Measurements from ENCODE around the gene RAB3C. TPM values are rescaled to one million over a fixed set of nuclear protein-coding genes. Genes with fewer than 3 reads are reported as not detected.

Gene RAB3C
- total RNA-seq, 1 donor: under 0.01 TPM

- H3K4me3 ChIP-seq (ENCODE audit: low read length): no peak overlapping the region
- H3K4me1 ChIP-seq (ENCODE audit: insufficient read depth, low read length): no peaks in the 10 kb centered on the region
- H3K27me3 ChIP-seq (ENCODE audit: insufficient read depth, low read length): no peaks in the 10 kb centered on the region
- H3K9me3 ChIP-seq (ENCODE audit: low read depth, low read length): no peaks in the 10 kb centered on the region
Observed at GRCh38 chr5:58635416-58635815, 52.5 kb downstream of the RAB3C start.

GRCh38 chr5:58640011-58640410 lies 57.1 kb downstream of the RAB3C start:
- Histone ChIP-seq H3K4me3 (ENCODE audit: low read length) (no peak overlapping the region), H3K4me1 (ENCODE audit: insufficient read depth, low read length) (no peaks in the 10 kb centered on the region), H3K9me3 (ENCODE audit: low read depth, low read length) (no peaks in the 10 kb centered on the region)

GRCh38 chr5:58641533-58641932 lies 58.7 kb downstream of the RAB3C start:
- Histone ChIP-seq H3K27me3 (ENCODE audit: insufficient read depth, low read length) (no peaks in the 10 kb centered on the region), H3K4me3 (ENCODE audit: low read length) (no peak overlapping the region), H3K9me3 (ENCODE audit: low read depth, low read length) (no peaks in the 10 kb centered on the region), H3K4me1 (ENCODE audit: insufficient read depth, low read length) (no peaks in the 10 kb centered on the region)

More at GRCh38 chr5:58640011-58640410, 57.1 kb downstream of the RAB3C start:
- no peaks in the 10 kb centered on the region for H3K27me3 ChIP-seq (ENCODE audit: insufficient read depth, low read length)

GRCh38 chr5:58648846-58649245 lies 66.0 kb downstream of the RAB3C start:
- H3K4me3 ChIP-seq (ENCODE audit: low read length): no peak overlapping the region
- no peaks in the 10 kb centered on the region for H3K27me3 ChIP-seq (ENCODE audit: insufficient read depth, low read length)
- no peaks in the 10 kb centered on the region for H3K4me1 ChIP-seq (ENCODE audit: insufficient read depth, low read length)
- no peaks in the 10 kb centered on the region for H3K9me3 ChIP-seq (ENCODE audit: low read depth, low read length)

GRCh38 chr5:58649716-58650115 lies 66.8 kb downstream of the RAB3C start:
- Histone ChIP-seq H3K9me3 (ENCODE audit: low read depth, low read length) (no peaks in the 10 kb centered on the region), H3K27me3 (ENCODE audit: insufficient read depth, low read length) (no peaks in the 10 kb centered on the region), H3K4me1 (ENCODE audit: insufficient read depth, low read length) (no peaks in the 10 kb centered on the region), H3K4me3 (ENCODE audit: low read length) (no peak overlapping the region)

GRCh38 chr5:58653521-58653920 lies 70.6 kb downstream of the RAB3C start:
- Histone ChIP-seq H3K4me3 (ENCODE audit: low read length) (no peak overlapping the region), H3K4me1 (ENCODE audit: insufficient read depth, low read length) (no peaks in the 10 kb centered on the region), H3K9me3 (ENCODE audit: low read depth, low read length) (no peaks in the 10 kb centered on the region)

GRCh38 chr5:58666141-58666540 lies 83.3 kb downstream of the RAB3C start:
- H3K4me3 ChIP-seq (ENCODE audit: low read length): no peak overlapping the region
- H3K27me3 ChIP-seq (ENCODE audit: insufficient read depth, low read length): no peaks in the 10 kb centered on the region
- no peaks in the 10 kb centered on the region for H3K4me1 ChIP-seq (ENCODE audit: insufficient read depth, low read length)
- H3K9me3 ChIP-seq (ENCODE audit: low read depth, low read length): no peaks in the 10 kb centered on the region

More at GRCh38 chr5:58653521-58653920, 70.6 kb downstream of the RAB3C start:
- no peaks in the 10 kb centered on the region for H3K27me3 ChIP-seq (ENCODE audit: insufficient read depth, low read length)

- H3K27me3 ChIP-seq (ENCODE audit: insufficient read depth, low read length): no peaks in the 10 kb centered on the region
- no peak overlapping the region for H3K4me3 ChIP-seq (ENCODE audit: low read length)
- no peaks in the 10 kb centered on the region for H3K9me3 ChIP-seq (ENCODE audit: low read depth, low read length)
- H3K4me1 ChIP-seq (ENCODE audit: insufficient read depth, low read length): no peaks in the 10 kb centered on the region
Observed at GRCh38 chr5:58666598-58667581, 84.0 kb downstream of the RAB3C start.

- Histone ChIP-seq H3K4me1 (ENCODE audit: insufficient read depth, low read length) (no peaks in the 10 kb centered on the region), H3K27me3 (ENCODE audit: insufficient read depth, low read length) (no peaks in the 10 kb centered on the region), H3K9me3 (ENCODE audit: low read depth, low read length) (no peaks in the 10 kb centered on the region), H3K4me3 (ENCODE audit: low read length) (no peak overlapping the region)
Observed at GRCh38 chr5:58670582-58670981, 87.7 kb downstream of the RAB3C start.

GRCh38 chr5:58671155-58671554 lies 88.3 kb downstream of the RAB3C start:
- H3K4me1 ChIP-seq (ENCODE audit: insufficient read depth, low read length): no peaks in the 10 kb centered on the region
- no peaks in the 10 kb centered on the region for H3K27me3 ChIP-seq (ENCODE audit: insufficient read depth, low read length)
- no peaks in the 10 kb centered on the region for H3K9me3 ChIP-seq (ENCODE audit: low read depth, low read length)
- H3K4me3 ChIP-seq (ENCODE audit: low read length): no peak overlapping the region

- Histone ChIP-seq H3K4me1 (ENCODE audit: insufficient read depth, low read length) (no peaks in the 10 kb centered on the region), H3K9me3 (ENCODE audit: low read depth, low read length) (no peaks in the 10 kb centered on the region), H3K27me3 (ENCODE audit: insufficient read depth, low read length) (no peaks in the 10 kb centered on the region), H3K4me3 (ENCODE audit: low read length) (no peak overlapping the region)
Observed at GRCh38 chr5:58672521-58672920, 89.6 kb downstream of the RAB3C start.

GRCh38 chr5:58674070-58674469 lies 91.2 kb downstream of the RAB3C start:
- Histone ChIP-seq H3K4me3 (ENCODE audit: low read length) (no peak overlapping the region), H3K27me3 (ENCODE audit: insufficient read depth, low read length) (no peaks in the 10 kb centered on the region), H3K4me1 (ENCODE audit: insufficient read depth, low read length) (no peaks in the 10 kb centered on the region), H3K9me3 (ENCODE audit: low read depth, low read length) (no peaks in the 10 kb centered on the region)

GRCh38 chr5:58674711-58675110 lies 91.8 kb downstream of the RAB3C start:
- Histone ChIP-seq H3K27me3 (ENCODE audit: insufficient read depth, low read length) (no peaks in the 10 kb centered on the region), H3K9me3 (ENCODE audit: low read depth, low read length) (no peaks in the 10 kb centered on the region)

GRCh38 chr5:58675341-58675740 lies 92.5 kb downstream of the RAB3C start:
- Histone ChIP-seq H3K9me3 (ENCODE audit: low read depth, low read length) (no peaks in the 10 kb centered on the region), H3K4me3 (ENCODE audit: low read length) (no peak overlapping the region), H3K4me1 (ENCODE audit: insufficient read depth, low read length) (no peaks in the 10 kb centered on the region), H3K27me3 (ENCODE audit: insufficient read depth, low read length) (no peaks in the 10 kb centered on the region)

More at GRCh38 chr5:58674711-58675110, 91.8 kb downstream of the RAB3C start:
- H3K4me3 ChIP-seq (ENCODE audit: low read length): no peak overlapping the region
- H3K4me1 ChIP-seq (ENCODE audit: insufficient read depth, low read length): no peaks in the 10 kb centered on the region

GRCh38 chr5:58677650-58678049 lies 94.8 kb downstream of the RAB3C start:
- Histone ChIP-seq H3K4me1 (ENCODE audit: insufficient read depth, low read length) (no peaks in the 10 kb centered on the region), H3K27me3 (ENCODE audit: insufficient read depth, low read length) (no peaks in the 10 kb centered on the region), H3K9me3 (ENCODE audit: low read depth, low read length) (no peaks in the 10 kb centered on the region), H3K4me3 (ENCODE audit: low read length) (no peak overlapping the region)

- Histone ChIP-seq H3K9me3 (ENCODE audit: low read depth, low read length) (no peaks in the 10 kb centered on the region), H3K4me3 (ENCODE audit: low read length) (no peak overlapping the region), H3K4me1 (ENCODE audit: insufficient read depth, low read length) (no peaks in the 10 kb centered on the region), H3K27me3 (ENCODE audit: insufficient read depth, low read length) (no peaks in the 10 kb centered on the region)
Observed at GRCh38 chr5:58680503-58680902, 97.6 kb downstream of the RAB3C start.
